IMR-90 (cell line): ENCODE results near the gene GZMB. TPM values are rescaled to one million over a fixed set of nuclear protein-coding genes. Genes with fewer than 3 reads are reported as not detected.
"Not testable (repeated sequence)": the region's sequence is repeated elsewhere in the genome, so short reads cannot be mapped to it uniquely, and the experiment has no call there.

Source experiments
- ATAC-seq: fragments of 200-7000 bp; cut with Tn5 transposase; 2 replicates; pipeline ENCODE4 v1.9.1; 2020; ENCODE audit warnings: low read depth, mild to moderate bottlenecking, moderate library complexity
- BruUV-seq: library from RNA; stranded (reverse); fragments of 400-500 nt; replicated peaks from 2 replicates; lab custom pipeline; 2021; lab: Mats Ljungman, UMichigan
- CTCF ChIA-PET: fragments of 300-600 bp; formaldehyde crosslinking; extraction: SDS; loops from one replicate; lab custom pipeline; 2021; ENCODE audit warnings: antibody characterized with exemption; lab: Yijun Ruan, JAX
- POLR2A ChIA-PET: fragments of 300-600 bp; sonication (Branson Sonifier 250); formaldehyde crosslinking; loops from one replicate; lab custom pipeline; 2022; ENCODE audit warnings: antibody characterized with exemption; ENCODE audit not compliant: unreplicated experiment; lab: Charles Lee
- DNase-seq: peaks from one replicate; pipeline ENCODE4 v3.0.0; 2013
- H2AFZ ChIP-seq: replicated peaks from 2 replicates; pipeline ENCODE3; 2013; ENCODE audit warnings: low read length, mild to moderate bottlenecking; ENCODE audit not compliant: poor library complexity
- H2AK5ac ChIP-seq: 2 replicates; pipeline ENCODE4 v1.6.1; 2013; ENCODE audit warnings: low read depth, low read length, inconsistent platforms
- H2AK9ac ChIP-seq: replicated peaks from 2 replicates; pipeline ENCODE3; 2013; ENCODE audit warnings: mild to moderate bottlenecking, low read depth, low read length, moderate library complexity; ENCODE audit not compliant: poor library complexity
- H2BK120ac ChIP-seq: 2 replicates; pipeline ENCODE4 v1.6.1; 2013; ENCODE audit warnings: low read depth, low read length, inconsistent platforms
- H2BK15ac ChIP-seq: 3 replicates; pipeline ENCODE4 v1.6.1; 2013; ENCODE audit warnings: low read depth, low read length, inconsistent platforms
- H2BK20ac ChIP-seq: 2 replicates; pipeline ENCODE4 v1.6.1; 2013; ENCODE audit warnings: low read depth, mild to moderate bottlenecking, inconsistent platforms, low read length, moderate library complexity
- H2BK5ac ChIP-seq: 2 replicates; pipeline ENCODE4 v1.6.1; 2013; ENCODE audit warnings: mild to moderate bottlenecking, low read depth, low read length, inconsistent platforms; ENCODE audit not compliant: poor library complexity, severe bottlenecking
- H3K14ac ChIP-seq: replicated peaks from 2 replicates; pipeline ENCODE4 v1.6.1; 2013; ENCODE audit warnings: low read depth, low read length, inconsistent platforms
- H3K18ac ChIP-seq: 2 replicates; pipeline ENCODE4 v1.6.1; 2013; ENCODE audit warnings: low read depth, low read length, control low read depth
- H3K23ac ChIP-seq: 2 replicates; pipeline ENCODE4 v1.6.1; 2013; ENCODE audit warnings: low read depth, low read length, inconsistent platforms
- H3K27ac ChIP-seq: 2 replicates; pipeline ENCODE4 v1.5.1; 2013; ENCODE audit warnings: mild to moderate bottlenecking, control low read depth, low read length; ENCODE audit not compliant: insufficient read depth
- H3K27me3 ChIP-seq: 2 replicates; pipeline ENCODE4 v1.6.1; 2013; ENCODE audit warnings: low read length; ENCODE audit not compliant: control insufficient read depth, insufficient read depth
- H3K36me3 ChIP-seq: 2 replicates; pipeline ENCODE4 v1.6.1; 2013; ENCODE audit warnings: low read length, mixed read lengths; ENCODE audit not compliant: control insufficient read depth, insufficient read depth
- H3K4ac ChIP-seq: 2 replicates; pipeline ENCODE4 v1.6.1; 2013; ENCODE audit warnings: low read depth, low read length, inconsistent platforms
- H3K4me1 ChIP-seq: 2 replicates; pipeline ENCODE4 v1.6.1; 2013; ENCODE audit warnings: low read length, mixed read lengths; ENCODE audit not compliant: control insufficient read depth, insufficient read depth
- H3K4me2 ChIP-seq: 2 replicates; pipeline ENCODE4 v1.6.1; 2013; ENCODE audit warnings: low read depth, mild to moderate bottlenecking, control low read depth, low read length, moderate library complexity
- H3K4me3 ChIP-seq: 2 replicates; pipeline ENCODE4 v1.5.1; 2013; ENCODE audit warnings: low read depth, mild to moderate bottlenecking, control low read depth, low read length, moderate library complexity; ENCODE audit not compliant: insufficient read depth
- H3K56ac ChIP-seq: 2 replicates; pipeline ENCODE4 v1.6.1; 2013; ENCODE audit warnings: low read length, inconsistent platforms; ENCODE audit not compliant: insufficient read depth; ENCODE audit errors: extremely low read depth
- H3K79me1 ChIP-seq, 2 experiments: 2 replicates each; pipeline ENCODE4 v1.6.1; 2013; ENCODE audit warnings: low read length in 2 of 2, inconsistent platforms in 1 of 2, low read depth in 1 of 2
- H3K9ac ChIP-seq: 2 replicates; pipeline ENCODE4 v1.6.1; 2013; ENCODE audit warnings: low read depth, low read length, control low read depth
- H3K9me1 ChIP-seq: 2 replicates; pipeline ENCODE4 v1.6.1; 2013; ENCODE audit warnings: low read length, inconsistent platforms; ENCODE audit not compliant: insufficient read depth
- H3K9me3 ChIP-seq: 2 replicates; pipeline ENCODE4 v1.6.1; 2013; ENCODE audit warnings: low read length; ENCODE audit not compliant: control insufficient read depth, insufficient read depth
- H4K20me1 ChIP-seq: 2 replicates; pipeline ENCODE4 v1.6.1; 2013; ENCODE audit warnings: low read length, inconsistent platforms; ENCODE audit not compliant: insufficient read depth
- H4K5ac ChIP-seq: 2 replicates; pipeline ENCODE4 v1.6.1; 2013; ENCODE audit warnings: mild to moderate bottlenecking, low read depth, low read length, control low read depth
- H4K8ac ChIP-seq, 2 experiments: 2 replicates each; pipeline ENCODE4 v1.6.1; 2013; ENCODE audit warnings: low read depth in 2 of 2, low read length in 2 of 2, control low read depth in 1 of 2, inconsistent platforms in 1 of 2
- H4K91ac ChIP-seq: 2 replicates; pipeline ENCODE4 v1.6.1; 2013; ENCODE audit warnings: low read depth, low read length, inconsistent platforms; ENCODE audit not compliant: insufficient read depth
- WGBS, 2 experiments: methylation state at CpG; one replicate each; pipeline versions ENCODE4 v1.1.5 to v1.1.7; 2013; ENCODE audit warnings: missing lambda C conversion rate in 2 of 2; ENCODE audit not compliant: insufficient read length in 1 of 2; ENCODE audit errors: extremely low coverage in 2 of 2; 5-methylcytosine and 5-hydroxymethylcytosine counted together
- dilution Hi-C: fragments of 300-500 bp; cut with HindIII; formaldehyde crosslinking; loops from one replicate; pipeline ENCODE4 v1.14.3; 2018; ENCODE audit warnings: low sequenced_read_pairs; ENCODE audit not compliant: unreplicated experiment
- in situ Hi-C: fragments of 300-500 bp; cut with MboI; formaldehyde crosslinking; loops from 3 replicates; pipeline ENCODE4 v1.14.3; 2019; ENCODE audit warnings: low sequenced_read_pairs, inconsistent platforms, mixed read lengths
- intact Hi-C: fragments of 100-400 bp; cut with micrococcal nuclease; formaldehyde crosslinking; loops from 2 replicates; pipeline ENCODE4 v1.10.0; 2022
- polyA plus RNA-seq, 3 experiments: library from polyadenylated mRNA; depleted of rRNA; stranded (reverse); fragments of >200 nt; gene quantifications; 2 replicates each; pipeline ENCODE4 v1.2.3, GENCODE V29; 2012; ENCODE audit warnings: low replicate concordance in 1 of 3
- total RNA-seq: library from RNA; depleted of rRNA; stranded (reverse); fragments of >200 nt; gene quantifications from 2 replicates; pipeline ENCODE4 v1.2.3, GENCODE V29; 2012

The GZMB gene
- total and polyA plus RNA-seq, 2 of the 4 experiments (the other 2 are of a cell fraction), result not detected

GRCh38 chr14:24591004-24591403 lies 43.0 kb downstream of the GZMB start:
- H3K36me3 ChIP-seq, CTCF ChIA-PET, H3K4me1 ChIP-seq, POLR2A ChIA-PET, H2AK9ac ChIP-seq, H4K8ac ChIP-seq, H3K9ac ChIP-seq, H3K18ac ChIP-seq, H3K79me1 ChIP-seq, dilution Hi-C loops, H3K9me3 ChIP-seq, BruUV-seq, H2BK120ac ChIP-seq, intact Hi-C loops, H3K4me2 ChIP-seq, H4K91ac ChIP-seq, H3K14ac ChIP-seq, H3K56ac ChIP-seq, H3K4ac ChIP-seq, ATAC-seq, H2AK5ac ChIP-seq, H2BK15ac ChIP-seq, H3K27me3 ChIP-seq, H3K23ac ChIP-seq, DNase-seq, H4K5ac ChIP-seq, H3K9me1 ChIP-seq, H2BK20ac ChIP-seq, H2AFZ ChIP-seq, H2BK5ac ChIP-seq, H3K27ac ChIP-seq, H4K20me1 ChIP-seq, in situ Hi-C loops, H3K4me3 ChIP-seq: not testable (repeated sequence)
- WGBS, 2 experiments, result no CpG with 5 or more reads among the region's 2 CpGs

- H3K27me3 ChIP-seq, H3K36me3 ChIP-seq, POLR2A ChIA-PET, H3K14ac ChIP-seq, H3K9me1 ChIP-seq, H3K23ac ChIP-seq, dilution Hi-C loops, BruUV-seq, H4K5ac ChIP-seq, H4K91ac ChIP-seq, H2BK120ac ChIP-seq, intact Hi-C loops, H3K9ac ChIP-seq, H2AK5ac ChIP-seq, H3K4me3 ChIP-seq, H3K4ac ChIP-seq, H2BK15ac ChIP-seq, H3K79me1 ChIP-seq, CTCF ChIA-PET, in situ Hi-C loops, H2BK20ac ChIP-seq, H2AFZ ChIP-seq, H3K4me1 ChIP-seq, H3K4me2 ChIP-seq, DNase-seq, H3K18ac ChIP-seq, H4K8ac ChIP-seq, H3K56ac ChIP-seq, H3K9me3 ChIP-seq, H4K20me1 ChIP-seq, H2AK9ac ChIP-seq, H3K27ac ChIP-seq, H2BK5ac ChIP-seq, ATAC-seq: not testable (repeated sequence)
- WGBS, 2 experiments, result no CpG with 5 or more reads among the region's 3 CpGs
These were observed 49.6 kb downstream of the GZMB start for GRCh38 chr14:24584402-24584801.
